Measurements from ENCODE around the gene MICB.
"Not testable (repeated sequence)": the region's sequence is repeated elsewhere in the genome, so short reads cannot be mapped to it uniquely, and the experiment has no call there.

The MICB gene

GRCh38 chr6:31478186-31478950 lies 19.6 kb upstream of the MICB start:
- H3K27me3 ChIP-seq (ENCODE audit: control insufficient read depth, insufficient read depth, low read length), result peaks cover 2% of the 10 kb centered on the region
- H3K9ac ChIP-seq (ENCODE audit: low read depth, low read length), result no peak overlapping the region

DNA sequence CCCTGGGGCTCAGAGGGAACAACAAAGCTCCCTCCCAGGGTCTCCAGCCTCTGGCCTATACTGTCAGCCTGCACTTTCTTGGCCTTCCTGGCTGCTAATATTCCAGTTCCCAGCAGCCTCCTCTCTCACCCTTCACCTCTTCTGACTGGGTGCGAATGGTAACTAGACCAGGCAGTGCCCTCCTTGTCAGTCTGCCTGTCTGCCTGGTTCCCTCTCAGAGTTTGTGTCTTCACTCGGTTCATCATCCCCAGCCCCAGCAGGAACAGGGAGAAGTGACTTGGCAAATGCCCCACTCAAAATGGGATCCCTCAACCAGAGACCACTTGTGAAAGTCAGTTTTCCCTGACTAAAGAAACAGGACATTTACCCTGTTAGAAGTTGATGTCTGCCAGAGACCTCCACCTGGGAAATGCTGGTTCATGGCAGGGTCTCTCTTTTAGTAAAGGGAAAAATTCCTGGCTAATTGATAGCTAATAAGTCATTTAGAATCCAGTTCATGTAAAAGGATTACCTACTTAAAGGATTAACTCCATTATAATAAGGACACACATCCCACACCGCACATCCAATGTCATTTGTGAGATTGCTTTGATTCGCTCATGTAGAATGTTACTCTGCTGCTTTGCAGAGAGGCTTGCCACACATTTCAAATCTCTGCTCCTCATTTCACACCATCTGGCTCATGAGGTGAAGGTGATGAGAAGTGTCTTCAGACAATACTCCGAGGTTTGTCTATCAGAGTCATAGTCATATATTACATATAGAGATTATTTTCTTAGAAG lies 18.6 kb upstream of the MICB start:
- H3K4me1 ChIP-seq (ENCODE audit: control insufficient read depth, insufficient read depth, low read length), result no peaks in the 10 kb centered on the region
- no peak overlapping the region for H3K9ac ChIP-seq (ENCODE audit: low read depth, low read length)
- H3K4me3 ChIP-seq (ENCODE audit: low read depth, low read length), result no peak overlapping the region
- H3K36me3 ChIP-seq (ENCODE audit: control insufficient read depth, insufficient read depth, low read length), result no peaks in the 10 kb centered on the region
- H3K27me3 ChIP-seq (ENCODE audit: control insufficient read depth, insufficient read depth, low read length), result peaks cover 2% of the 10 kb centered on the region
- H3K9me3 ChIP-seq (ENCODE audit: control insufficient read depth, insufficient read depth, low read length), result no peaks in the 10 kb centered on the region

More at GRCh38 chr6:31478186-31478950, 19.6 kb upstream of the MICB start:
- Histone ChIP-seq H3K4me1 (ENCODE audit: control insufficient read depth, insufficient read depth, low read length) (no peaks in the 10 kb centered on the region), H3K4me3 (ENCODE audit: low read depth, low read length) (no peak overlapping the region), H3K9me3 (ENCODE audit: control insufficient read depth, insufficient read depth, low read length) (no peaks in the 10 kb centered on the region), H3K36me3 (ENCODE audit: control insufficient read depth, insufficient read depth, low read length) (no peaks in the 10 kb centered on the region)

GRCh38 chr6:31479933-31480535 lies 17.9 kb upstream of the MICB start:
- no peaks in the 10 kb centered on the region for H3K36me3 ChIP-seq (ENCODE audit: control insufficient read depth, insufficient read depth, low read length)
- H3K9ac ChIP-seq (ENCODE audit: low read depth, low read length), result no peak overlapping the region
- H3K4me3 ChIP-seq (ENCODE audit: low read depth, low read length), result no peak overlapping the region
- no peaks in the 10 kb centered on the region for H3K9me3 ChIP-seq (ENCODE audit: control insufficient read depth, insufficient read depth, low read length)
- H3K4me1 ChIP-seq (ENCODE audit: control insufficient read depth, insufficient read depth, low read length), result no peaks in the 10 kb centered on the region
- H3K27me3 ChIP-seq (ENCODE audit: control insufficient read depth, insufficient read depth, low read length), result peaks cover 2% of the 10 kb centered on the region

DNA sequence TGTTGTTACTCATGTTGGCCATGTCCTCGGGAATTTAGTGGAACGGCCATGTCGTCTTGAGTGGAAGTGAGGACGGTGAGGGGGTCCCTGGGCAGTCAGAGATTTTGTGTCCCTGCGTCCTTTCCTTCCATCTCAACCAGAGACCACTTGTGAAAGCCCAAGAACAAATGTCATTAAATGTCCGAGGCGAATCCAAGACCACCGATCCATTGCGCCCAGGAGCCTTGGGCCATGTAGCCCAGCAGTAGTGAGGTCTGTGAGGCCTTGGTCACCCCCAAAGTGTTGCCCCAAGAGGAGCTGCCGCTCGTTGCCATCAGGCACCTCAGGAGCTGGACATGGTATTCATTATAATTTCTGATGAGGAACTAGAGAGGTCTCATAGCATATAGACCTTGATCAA lies 17.4 kb upstream of the MICB start:
- H3K9ac ChIP-seq (ENCODE audit: low read depth, low read length), result no peak overlapping the region
- H3K4me3 ChIP-seq (ENCODE audit: low read depth, low read length), result no peak overlapping the region
- H3K36me3 ChIP-seq (ENCODE audit: control insufficient read depth, insufficient read depth, low read length), result no peaks in the 10 kb centered on the region
- H3K9me3 ChIP-seq (ENCODE audit: control insufficient read depth, insufficient read depth, low read length), result no peaks in the 10 kb centered on the region
- H3K27me3 ChIP-seq (ENCODE audit: control insufficient read depth, insufficient read depth, low read length), result peaks cover 2% of the 10 kb centered on the region
- H3K4me1 ChIP-seq (ENCODE audit: control insufficient read depth, insufficient read depth, low read length), result no peaks in the 10 kb centered on the region

DNA sequence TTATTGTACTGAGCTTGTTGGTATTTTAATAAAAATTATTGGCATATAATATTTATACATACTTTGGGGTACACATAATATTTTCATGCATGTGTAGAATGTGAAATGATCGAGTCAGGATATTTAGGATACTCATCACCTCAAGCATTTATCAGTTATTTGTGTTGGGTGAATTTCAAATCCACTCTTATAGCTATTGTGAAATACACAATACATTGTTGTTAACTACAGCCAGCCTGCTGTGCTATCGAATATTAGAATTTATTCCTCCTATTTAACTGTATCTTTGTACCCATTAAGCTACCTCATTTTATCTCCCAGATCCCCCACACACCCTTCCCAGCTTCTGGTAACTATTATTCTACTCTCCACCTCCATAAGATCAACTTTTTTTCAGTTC lies 14.6 kb upstream of the MICB start:
- no peak overlapping the region for H3K9ac ChIP-seq (ENCODE audit: low read depth, low read length)
- no peaks in the 10 kb centered on the region for H3K36me3 ChIP-seq (ENCODE audit: control insufficient read depth, insufficient read depth, low read length)
- no peaks in the 10 kb centered on the region for H3K4me1 ChIP-seq (ENCODE audit: control insufficient read depth, insufficient read depth, low read length)
- no peaks in the 10 kb centered on the region for H3K9me3 ChIP-seq (ENCODE audit: control insufficient read depth, insufficient read depth, low read length)
- H3K4me3 ChIP-seq (ENCODE audit: low read depth, low read length), result no peak overlapping the region
- H3K27me3 ChIP-seq (ENCODE audit: control insufficient read depth, insufficient read depth, low read length), result peaks cover 2% of the 10 kb centered on the region

- no peaks in the 10 kb centered on the region for H3K4me1 ChIP-seq (ENCODE audit: control insufficient read depth, insufficient read depth, low read length)
- H3K9me3 ChIP-seq (ENCODE audit: control insufficient read depth, insufficient read depth, low read length), result no peaks in the 10 kb centered on the region
- H3K4me3 ChIP-seq (ENCODE audit: low read depth, low read length), result no peak overlapping the region
- H3K27me3 ChIP-seq (ENCODE audit: control insufficient read depth, insufficient read depth, low read length), result no peaks in the 10 kb centered on the region
- H3K9ac ChIP-seq (ENCODE audit: low read depth, low read length), result no peak overlapping the region
- no peaks in the 10 kb centered on the region for H3K36me3 ChIP-seq (ENCODE audit: control insufficient read depth, insufficient read depth, low read length)
Observed at GRCh38 chr6:31485055-31485454, 12.9 kb upstream of the MICB start.

DNA sequence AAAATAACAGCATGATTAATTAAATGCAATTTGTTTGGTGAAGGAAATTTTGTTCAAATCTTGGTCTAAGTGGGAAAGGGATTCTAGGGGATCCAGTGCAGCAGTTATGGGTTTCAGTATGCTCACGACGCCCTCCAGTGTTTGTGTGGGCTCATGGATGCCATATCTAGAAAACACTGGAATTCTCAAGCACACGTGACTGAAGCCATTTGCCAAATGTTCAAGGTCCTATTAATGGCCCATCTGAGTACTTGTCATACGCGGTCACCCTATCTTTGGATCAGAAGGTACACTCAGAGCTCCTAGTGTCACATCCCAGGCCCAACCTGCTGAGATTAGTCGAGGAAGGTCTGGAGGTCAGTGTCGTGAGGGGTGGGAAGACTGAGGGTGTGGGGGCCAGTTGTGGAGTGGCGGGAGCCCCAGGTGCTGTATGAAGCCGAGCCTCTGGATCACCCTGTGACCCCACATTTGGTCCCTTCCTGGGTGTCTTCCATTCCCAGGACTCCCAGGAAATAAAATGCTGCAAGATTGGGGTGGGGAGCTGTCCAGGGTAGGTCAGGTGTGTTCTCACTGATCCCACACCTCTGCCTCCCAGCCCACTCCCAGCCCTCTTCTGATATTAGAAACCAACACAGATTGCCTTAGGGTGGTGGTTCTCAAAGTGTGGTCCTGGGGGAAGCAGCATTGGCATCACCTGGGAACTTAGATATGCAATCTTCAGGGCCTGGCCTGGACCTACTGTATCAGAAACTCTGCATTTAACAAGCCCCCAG lies 11.7 kb upstream of the MICB start:
- H3K9ac ChIP-seq (ENCODE audit: low read depth, low read length); H3K36me3 ChIP-seq (ENCODE audit: control insufficient read depth, insufficient read depth, low read length); H3K4me1 ChIP-seq (ENCODE audit: control insufficient read depth, insufficient read depth, low read length); H3K4me3 ChIP-seq (ENCODE audit: low read depth, low read length); H3K9me3 ChIP-seq (ENCODE audit: control insufficient read depth, insufficient read depth, low read length); H3K27me3 ChIP-seq (ENCODE audit: control insufficient read depth, insufficient read depth, low read length): not testable (repeated sequence)

- H3K36me3 ChIP-seq (ENCODE audit: control insufficient read depth, insufficient read depth, low read length); H3K9ac ChIP-seq (ENCODE audit: low read depth, low read length); H3K4me1 ChIP-seq (ENCODE audit: control insufficient read depth, insufficient read depth, low read length); H3K9me3 ChIP-seq (ENCODE audit: control insufficient read depth, insufficient read depth, low read length); H3K4me3 ChIP-seq (ENCODE audit: low read depth, low read length); H3K27me3 ChIP-seq (ENCODE audit: control insufficient read depth, insufficient read depth, low read length): not testable (repeated sequence)
Observed at GRCh38 chr6:31487674-31488073, 10.3 kb upstream of the MICB start.

GRCh38 chr6:31489086-31489485 lies 8.9 kb upstream of the MICB start:
- Histone ChIP-seq H3K4me1 (ENCODE audit: control insufficient read depth, insufficient read depth, low read length) (no peaks in the 10 kb centered on the region), H3K36me3 (ENCODE audit: control insufficient read depth, insufficient read depth, low read length) (no peaks in the 10 kb centered on the region), H3K9me3 (ENCODE audit: control insufficient read depth, insufficient read depth, low read length) (no peaks in the 10 kb centered on the region), H3K4me3 (ENCODE audit: low read depth, low read length) (no peak overlapping the region), H3K27me3 (ENCODE audit: control insufficient read depth, insufficient read depth, low read length) (no peaks in the 10 kb centered on the region), H3K9ac (ENCODE audit: low read depth, low read length) (no peak overlapping the region)

DNA sequence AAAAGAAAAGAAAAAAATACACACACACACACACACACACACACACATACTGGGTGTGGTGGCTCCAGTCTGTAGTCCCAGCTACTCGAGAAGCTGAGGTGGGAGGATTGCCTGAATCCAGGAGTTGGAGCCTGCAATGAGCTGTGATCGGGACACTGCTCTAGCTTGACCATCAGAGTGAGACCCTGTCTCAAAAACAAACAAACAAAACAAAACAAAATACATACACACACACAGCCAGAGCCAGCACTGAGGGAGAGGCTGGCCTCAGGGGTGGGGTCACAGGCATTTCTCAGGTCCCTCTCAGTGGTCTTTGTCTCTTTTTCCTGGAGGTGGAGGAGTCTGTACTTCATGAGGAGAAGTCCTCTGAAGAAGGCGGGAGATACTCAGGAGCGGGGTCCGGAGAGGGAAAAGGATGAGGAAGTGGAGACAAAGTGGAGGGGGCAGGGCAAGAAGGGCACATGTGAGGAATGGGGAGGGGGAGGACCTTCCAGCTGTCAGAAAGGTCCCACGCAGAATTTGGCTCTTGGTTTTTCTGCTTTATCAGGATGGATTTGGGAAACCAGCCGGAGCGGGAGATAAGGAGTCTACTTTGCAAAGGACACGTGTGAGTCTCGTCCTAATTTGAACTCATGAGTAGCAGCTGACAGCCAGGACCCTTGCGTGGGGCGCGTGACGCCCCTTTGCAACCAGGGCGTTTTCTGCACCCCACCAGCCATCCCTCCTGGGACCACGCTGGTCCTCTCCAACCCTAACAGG lies 7.7 kb upstream of the MICB start:
- Histone ChIP-seq H3K36me3 (ENCODE audit: control insufficient read depth, insufficient read depth, low read length) (no peaks in the 10 kb centered on the region), H3K27me3 (ENCODE audit: control insufficient read depth, insufficient read depth, low read length) (peaks cover 3% of the 10 kb centered on the region), H3K4me3 (ENCODE audit: low read depth, low read length) (no peak overlapping the region), H3K9ac (ENCODE audit: low read depth, low read length) (no peak overlapping the region), H3K9me3 (ENCODE audit: control insufficient read depth, insufficient read depth, low read length) (no peaks in the 10 kb centered on the region), H3K4me1 (ENCODE audit: control insufficient read depth, insufficient read depth, low read length) (no peaks in the 10 kb centered on the region)

DNA sequence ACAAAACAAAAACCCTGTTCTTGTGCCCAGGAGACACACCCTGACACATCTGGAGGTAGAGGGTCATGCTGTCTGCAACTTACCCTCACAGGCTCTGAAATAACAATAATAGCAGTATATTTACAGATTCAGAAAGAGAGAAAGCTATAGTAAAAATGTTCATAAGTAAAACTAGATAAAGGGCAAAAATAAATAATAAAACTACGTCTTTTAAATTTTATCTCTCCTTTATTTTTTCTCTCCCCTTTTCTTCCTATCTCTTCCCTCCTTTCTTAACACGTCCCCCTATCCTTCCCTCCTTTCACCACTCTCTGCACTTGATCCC lies 4.4 kb upstream of the MICB start:
- Histone ChIP-seq H3K4me3 (ENCODE audit: low read depth, low read length) (peak overlapping the region; percentile 79), H3K27me3 (ENCODE audit: control insufficient read depth, insufficient read depth, low read length) (peaks cover 26% of the 10 kb centered on the region)
- H3K9me3 ChIP-seq (ENCODE audit: control insufficient read depth, insufficient read depth, low read length); H3K4me1 ChIP-seq (ENCODE audit: control insufficient read depth, insufficient read depth, low read length); H3K36me3 ChIP-seq (ENCODE audit: control insufficient read depth, insufficient read depth, low read length); H3K9ac ChIP-seq (ENCODE audit: low read depth, low read length): not testable (repeated sequence)
